HepG2 (cell line): Measurements from ENCODE around the gene GDAP1L1. TPM values are rescaled to one million over a fixed set of nuclear protein-coding genes. Genes with fewer than 3 reads are reported as not detected.

Experiments used
- DPF2 ChIP-seq: sonication (generic); formaldehyde crosslinking; IDR thresholded peaks from 2 replicates; pipeline ENCODE4 v1.4.0; 2020; ENCODE audit warnings: mild to moderate bottlenecking, low read depth, missing genetic modification reagents, borderline replicate concordance
- FOXO1 ChIP-seq: sonication (generic); formaldehyde crosslinking; IDR thresholded peaks from 2 replicates; pipeline ENCODE4 v1.4.0; 2020; ENCODE audit warnings: missing genetic modification reagents
- MIER2 ChIP-seq: IDR thresholded peaks from 2 replicates; pipeline ENCODE4 v1.6.1; 2016; ENCODE audit warnings: missing biosample characterization, missing genetic modification reagents
- MZF1 ChIP-seq: sonication (generic); formaldehyde crosslinking; IDR thresholded peaks from 2 replicates; pipeline ENCODE4 v1.8.1; 2023; ENCODE audit warnings: mild to moderate bottlenecking, missing genetic modification reagents, borderline replicate concordance
- PRDM10 ChIP-seq: sonication (generic); formaldehyde crosslinking; IDR thresholded peaks from 2 replicates; pipeline ENCODE4 v1.4.0; 2020; ENCODE audit warnings: low read depth, missing genetic modification reagents
- THAP8 ChIP-seq: sonication (generic); formaldehyde crosslinking; IDR thresholded peaks from 2 replicates; pipeline ENCODE4 v1.5.1; 2020; ENCODE audit warnings: missing genetic modification reagents, mild to moderate bottlenecking, borderline replicate concordance
- ZNF343 ChIP-seq: sonication (generic); formaldehyde crosslinking; IDR thresholded peaks from 2 replicates; pipeline ENCODE4 v1.4.0; 2020; ENCODE audit warnings: mild to moderate bottlenecking, missing genetic modification reagents
- ZNF549 ChIP-seq: sonication (generic); formaldehyde crosslinking; IDR thresholded peaks from 2 replicates; pipeline ENCODE4 v1.5.0; 2020; ENCODE audit warnings: missing genetic modification reagents
- ZNF569 ChIP-seq: sonication (generic); formaldehyde crosslinking; IDR thresholded peaks from 2 replicates; pipeline ENCODE4 v1.5.0; 2020; ENCODE audit warnings: mild to moderate bottlenecking, missing genetic modification reagents, moderate library complexity, borderline replicate concordance
- ZNF768 ChIP-seq: sonication (generic); formaldehyde crosslinking; IDR thresholded peaks from 2 replicates; pipeline ENCODE4 v1.4.0; 2020; ENCODE audit warnings: missing genetic modification reagents
- ZSCAN21 ChIP-seq: sonication (generic); formaldehyde crosslinking; IDR thresholded peaks from 2 replicates; pipeline ENCODE4 v1.8.0; 2022; ENCODE audit warnings: mild to moderate bottlenecking, missing genetic modification reagents, moderate library complexity, borderline replicate concordance
- polyA plus RNA-seq, 8 experiments: library from polyadenylated mRNA; depleted of rRNA in 3 of 8; stranded (reverse) in 7 of 8; unstranded in 1 of 8; fragments of >200 nt; fragmentation: Illumina TruSeq in 4 of 8; extraction: Trizol in 4 of 8; gene quantifications; 2 replicates each; pipeline versions ENCODE4 v1.2.1 to v1.2.3, GENCODE V29; 2011 to 2016; ENCODE audit warnings: low read depth in 4 of 8, missing spikeins in 1 of 8, mixed read lengths in 1 of 8; ENCODE audit not compliant: insufficient read depth in 1 of 8
- total RNA-seq, 5 experiments: library from RNA; depleted of rRNA; stranded (reverse); fragments of >200 nt; fragmentation: Illumina TruSeq; extraction: Trizol; gene quantifications; 2 replicates each; pipeline ENCODE4 v1.2.3, GENCODE V29; 2016; ENCODE audit warnings: low read depth in 1 of 5
- TF ChIP-seq, protein P1 (sequence below): IDR thresholded peaks from 2 replicates; pipeline ENCODE4 v1.6.1; 2012; ENCODE audit warnings: low read length, improper control_type of control experiment
- TF ChIP-seq, protein P2 (sequence below): sonication (generic); formaldehyde crosslinking; IDR thresholded peaks from 2 replicates; pipeline ENCODE4; 2020; ENCODE audit warnings: missing genetic modification reagents, mild to moderate bottlenecking, borderline replicate concordance
- TF ChIP-seq, protein P3 (sequence below): sonication (generic); formaldehyde crosslinking; IDR thresholded peaks from 2 replicates; pipeline ENCODE4 v1.5.0; 2020; ENCODE audit warnings: mild to moderate bottlenecking, missing genetic modification reagents

The GDAP1L1 gene
- total and polyA plus RNA-seq, 2 of the 13 experiments (the other 11 are each of a cell fraction or from before 2014, with no cell fraction given), result 0.04 TPM; not detected in 1

DNA sequence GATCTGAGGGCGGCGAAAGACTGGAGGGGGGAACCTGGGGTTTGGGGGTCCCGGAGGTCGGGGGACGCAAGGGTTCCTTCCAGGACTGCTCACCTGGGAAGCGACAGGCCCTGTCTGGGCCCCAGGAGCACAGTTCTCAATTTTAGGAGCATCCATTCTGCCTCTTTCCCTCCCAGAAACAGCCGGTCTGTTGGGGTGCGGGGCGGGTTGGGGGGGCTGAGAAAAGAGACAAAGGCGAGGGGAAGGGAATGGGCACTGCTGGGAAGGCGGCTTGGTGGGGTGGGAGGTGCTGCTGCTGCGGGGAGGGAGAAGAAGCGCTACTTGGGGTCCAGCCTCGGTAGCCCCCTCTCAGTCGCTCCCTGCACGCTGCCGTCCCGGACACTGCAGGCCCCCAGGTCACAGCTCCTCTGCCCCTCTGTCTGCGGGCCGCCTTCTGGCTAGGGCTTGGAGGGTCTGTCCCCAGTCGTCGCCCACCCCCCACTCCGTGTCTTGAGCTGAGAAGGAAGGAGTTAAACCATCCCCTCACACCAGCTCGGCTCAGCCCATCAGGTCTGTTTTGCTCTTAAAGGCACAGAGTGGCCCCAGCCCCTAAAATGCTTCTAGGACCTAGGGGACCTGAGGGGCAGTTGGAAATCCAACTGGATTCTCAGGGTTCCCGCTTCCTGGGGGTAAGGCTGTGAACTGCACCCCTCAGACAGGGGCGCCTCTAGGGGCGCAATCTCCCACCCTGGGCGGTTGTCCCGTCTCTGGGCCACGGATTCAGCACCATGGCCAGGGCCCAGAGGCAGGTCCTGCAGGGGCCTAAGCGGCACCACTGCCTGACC lies 690 bp downstream of the GDAP1L1 start (continued):
- TF ChIP-seq, protein P1, sequence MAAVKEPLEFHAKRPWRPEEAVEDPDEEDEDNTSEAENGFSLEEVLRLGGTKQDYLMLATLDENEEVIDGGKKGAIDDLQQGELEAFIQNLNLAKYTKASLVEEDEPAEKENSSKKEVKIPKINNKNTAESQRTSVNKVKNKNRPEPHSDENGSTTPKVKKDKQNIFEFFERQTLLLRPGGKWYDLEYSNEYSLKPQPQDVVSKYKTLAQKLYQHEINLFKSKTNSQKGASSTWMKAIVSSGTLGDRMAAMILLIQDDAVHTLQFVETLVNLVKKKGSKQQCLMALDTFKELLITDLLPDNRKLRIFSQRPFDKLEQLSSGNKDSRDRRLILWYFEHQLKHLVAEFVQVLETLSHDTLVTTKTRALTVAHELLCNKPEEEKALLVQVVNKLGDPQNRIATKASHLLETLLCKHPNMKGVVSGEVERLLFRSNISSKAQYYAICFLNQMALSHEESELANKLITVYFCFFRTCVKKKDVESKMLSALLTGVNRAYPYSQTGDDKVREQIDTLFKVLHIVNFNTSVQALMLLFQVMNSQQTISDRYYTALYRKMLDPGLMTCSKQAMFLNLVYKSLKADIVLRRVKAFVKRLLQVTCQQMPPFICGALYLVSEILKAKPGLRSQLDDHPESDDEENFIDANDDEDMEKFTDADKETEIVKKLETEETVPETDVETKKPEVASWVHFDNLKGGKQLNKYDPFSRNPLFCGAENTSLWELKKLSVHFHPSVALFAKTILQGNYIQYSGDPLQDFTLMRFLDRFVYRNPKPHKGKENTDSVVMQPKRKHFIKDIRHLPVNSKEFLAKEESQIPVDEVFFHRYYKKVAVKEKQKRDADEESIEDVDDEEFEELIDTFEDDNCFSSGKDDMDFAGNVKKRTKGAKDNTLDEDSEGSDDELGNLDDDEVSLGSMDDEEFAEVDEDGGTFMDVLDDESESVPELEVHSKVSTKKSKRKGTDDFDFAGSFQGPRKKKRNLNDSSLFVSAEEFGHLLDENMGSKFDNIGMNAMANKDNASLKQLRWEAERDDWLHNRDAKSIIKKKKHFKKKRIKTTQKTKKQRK, result no peak
- TF ChIP-seq MZF1 (no peak), FOXO1 (CRISPR knock-in tag) (peak; percentile 86), PRDM10 (CRISPR knock-in tag) (peak; percentile 87), ZNF343 (CRISPR knock-in tag) (peak; percentile 99), ZNF549 (CRISPR knock-in tag) (peak; percentile 86; the same call in 1 of the 2 replicates), ZNF569 (CRISPR knock-in tag) (no peak), THAP8 (CRISPR knock-in tag) (0 out of 2 replicates have a peak, but pooled peaks have one; percentile 53), MIER2 (CRISPR knock-in tag) (peak; percentile 100), DPF2 (no peak), ZNF768 (CRISPR knock-in tag) (peak; percentile 92), ZSCAN21 (CRISPR knock-in tag) (peak; percentile 98)
- TF ChIP-seq, protein P2, sequence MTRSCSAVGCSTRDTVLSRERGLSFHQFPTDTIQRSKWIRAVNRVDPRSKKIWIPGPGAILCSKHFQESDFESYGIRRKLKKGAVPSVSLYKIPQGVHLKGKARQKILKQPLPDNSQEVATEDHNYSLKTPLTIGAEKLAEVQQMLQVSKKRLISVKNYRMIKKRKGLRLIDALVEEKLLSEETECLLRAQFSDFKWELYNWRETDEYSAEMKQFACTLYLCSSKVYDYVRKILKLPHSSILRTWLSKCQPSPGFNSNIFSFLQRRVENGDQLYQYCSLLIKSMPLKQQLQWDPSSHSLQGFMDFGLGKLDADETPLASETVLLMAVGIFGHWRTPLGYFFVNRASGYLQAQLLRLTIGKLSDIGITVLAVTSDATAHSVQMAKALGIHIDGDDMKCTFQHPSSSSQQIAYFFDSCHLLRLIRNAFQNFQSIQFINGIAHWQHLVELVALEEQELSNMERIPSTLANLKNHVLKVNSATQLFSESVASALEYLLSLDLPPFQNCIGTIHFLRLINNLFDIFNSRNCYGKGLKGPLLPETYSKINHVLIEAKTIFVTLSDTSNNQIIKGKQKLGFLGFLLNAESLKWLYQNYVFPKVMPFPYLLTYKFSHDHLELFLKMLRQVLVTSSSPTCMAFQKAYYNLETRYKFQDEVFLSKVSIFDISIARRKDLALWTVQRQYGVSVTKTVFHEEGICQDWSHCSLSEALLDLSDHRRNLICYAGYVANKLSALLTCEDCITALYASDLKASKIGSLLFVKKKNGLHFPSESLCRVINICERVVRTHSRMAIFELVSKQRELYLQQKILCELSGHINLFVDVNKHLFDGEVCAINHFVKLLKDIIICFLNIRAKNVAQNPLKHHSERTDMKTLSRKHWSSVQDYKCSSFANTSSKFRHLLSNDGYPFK (CRISPR knock-in tag), result peak; percentile 82; the same call in 1 of the 2 replicates
- TF ChIP-seq, protein P3, sequence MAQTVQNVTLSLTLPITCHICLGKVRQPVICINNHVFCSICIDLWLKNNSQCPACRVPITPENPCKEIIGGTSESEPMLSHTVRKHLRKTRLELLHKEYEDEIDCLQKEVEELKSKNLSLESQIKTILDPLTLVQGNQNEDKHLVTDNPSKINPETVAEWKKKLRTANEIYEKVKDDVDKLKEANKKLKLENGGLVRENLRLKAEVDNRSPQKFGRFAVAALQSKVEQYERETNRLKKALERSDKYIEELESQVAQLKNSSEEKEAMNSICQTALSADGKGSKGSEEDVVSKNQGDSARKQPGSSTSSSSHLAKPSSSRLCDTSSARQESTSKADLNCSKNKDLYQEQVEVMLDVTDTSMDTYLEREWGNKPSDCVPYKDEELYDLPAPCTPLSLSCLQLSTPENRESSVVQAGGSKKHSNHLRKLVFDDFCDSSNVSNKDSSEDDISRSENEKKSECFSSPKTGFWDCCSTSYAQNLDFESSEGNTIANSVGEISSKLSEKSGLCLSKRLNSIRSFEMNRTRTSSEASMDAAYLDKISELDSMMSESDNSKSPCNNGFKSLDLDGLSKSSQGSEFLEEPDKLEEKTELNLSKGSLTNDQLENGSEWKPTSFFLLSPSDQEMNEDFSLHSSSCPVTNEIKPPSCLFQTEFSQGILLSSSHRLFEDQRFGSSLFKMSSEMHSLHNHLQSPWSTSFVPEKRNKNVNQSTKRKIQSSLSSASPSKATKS (CRISPR knock-in tag), result peak; percentile 79; the same call in 1 of the 2 replicates
